Activated CD8-positive, alpha-beta T cell treated with anti-CD3 and anti-CD28 coated beads, Interleukin-2, amount 10 ng/mL, durations not matched to agents 7 days and 5 days (primary cell): Measurements from ENCODE around the gene PCDH9. TPM values are rescaled to one million over a fixed set of nuclear protein-coding genes. Genes with fewer than 3 reads are reported as not detected.

ENCODE experiments used
- ATAC-seq: fragments of 150-1000 bp; cut with Tn5 transposase; one replicate; pipeline ENCODE4 v1.10.0; 2021; ENCODE audit warnings: moderate library complexity
- CTCF ChIA-PET: fragments of 350-600 bp; sonication (Branson Sonifier 250); formaldehyde crosslinking; loops from one replicate; lab custom pipeline; 2021; ENCODE audit warnings: antibody characterized with exemption; lab: Charles Lee
- POLR2A ChIA-PET: fragments of 350-600 bp; sonication (Branson Sonifier 250); formaldehyde crosslinking; loops from one replicate; lab custom pipeline; 2021; ENCODE audit warnings: antibody characterized with exemption; lab: Charles Lee
- DNase-seq: peaks from one replicate; pipeline ENCODE4 v3.0.0-alpha.2; 2020
- H3K27ac Mint-ChIP-seq: one replicate; pipeline ENCODE4 v1.8.0; 2021; ENCODE audit warnings: mild to moderate bottlenecking, mixed read lengths
- H3K27me3 Mint-ChIP-seq: one replicate; pipeline ENCODE4 v1.8.0; 2021; ENCODE audit warnings: low read depth, mixed read lengths
- H3K36me3 Mint-ChIP-seq: one replicate; pipeline ENCODE4 v1.8.0; 2021; ENCODE audit warnings: low read depth, mixed read lengths
- H3K4me1 Mint-ChIP-seq: one replicate; pipeline ENCODE4 v1.8.0; 2021; ENCODE audit warnings: low read depth, mixed read lengths
- H3K4me3 Mint-ChIP-seq: one replicate; pipeline ENCODE4 v1.8.0; 2021; ENCODE audit warnings: mild to moderate bottlenecking, mixed read lengths
- H3K9me3 Mint-ChIP-seq: one replicate; pipeline ENCODE4 v1.8.0; 2022; ENCODE audit warnings: mixed read lengths; ENCODE audit not compliant: insufficient read depth
- total RNA-seq, 2 experiments: library from RNA; stranded (reverse); gene quantifications; one replicate each; pipeline ENCODE4 v1.2.3, GENCODE V29; 2021

Gene PCDH9
- total RNA-seq, 2 experiments from 2014 or later = 0.08 to 0.13 TPM

- no peak for DNase-seq
- H3K4me3 Mint-ChIP-seq = no peak overlapping the region
- no peaks in the 10 kb centered on the region for H3K4me1 Mint-ChIP-seq
- CTCF ChIA-PET = interaction anchor here (1.2 kb wide), 1 partner anchor 14 kb away, joined by 3 read pairs; no protein-coding TSS in a partner anchor
- ATAC-seq = no peak
- H3K27me3 Mint-ChIP-seq = no peaks in the 10 kb centered on the region
- H3K36me3 Mint-ChIP-seq = no peaks in the 10 kb centered on the region
- no peaks in the 10 kb centered on the region for H3K9me3 Mint-ChIP-seq
- POLR2A ChIA-PET = no interaction called here
- no peak overlapping the region for H3K27ac Mint-ChIP-seq
Observed at GRCh38 chr13:66576381-66576780, 653.8 kb downstream of the PCDH9 start.

DNA sequence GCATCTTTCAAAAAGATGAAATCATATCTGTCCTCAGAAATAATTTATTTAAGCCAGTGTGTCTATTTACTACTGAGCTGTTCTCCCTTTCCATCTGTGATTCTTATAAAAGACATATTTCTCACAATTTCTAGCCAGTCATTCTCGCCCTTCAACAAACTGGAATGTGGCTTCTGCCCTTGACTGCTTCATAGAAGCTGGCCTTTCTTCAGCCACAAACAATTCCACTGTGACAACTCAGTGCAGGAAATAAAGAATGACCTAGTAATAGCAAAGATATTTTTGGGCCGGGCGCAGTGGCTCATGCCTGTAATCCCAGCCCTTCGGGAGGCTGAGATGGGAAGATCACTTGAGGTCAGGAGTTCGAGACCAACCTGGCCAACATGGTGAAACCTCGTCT is 655.5 kb downstream of the PCDH9 start:
- ChIA-PET POLR2A (no interaction called here), CTCF (no interaction called here)
- no peak overlapping the region for H3K4me3 Mint-ChIP-seq
- no peaks in the 10 kb centered on the region for H3K36me3 Mint-ChIP-seq
- H3K9me3 Mint-ChIP-seq = no peaks in the 10 kb centered on the region
- no peaks in the 10 kb centered on the region for H3K27me3 Mint-ChIP-seq
- H3K4me1 Mint-ChIP-seq = no peaks in the 10 kb centered on the region
- no peak for ATAC-seq
- H3K27ac Mint-ChIP-seq = no peak overlapping the region
- no peak for DNase-seq

GRCh38 chr13:66567899-66568612 is 662.1 kb downstream of the PCDH9 start:
- ChIA-PET POLR2A (no interaction called here), CTCF (no interaction called here)
- Mint-ChIP-seq H3K27me3 (no peaks in the 10 kb centered on the region), H3K27ac (no peak overlapping the region), H3K4me3 (no peak overlapping the region), H3K36me3 (no peaks in the 10 kb centered on the region), H3K4me1 (no peaks in the 10 kb centered on the region), H3K9me3 (no peaks in the 10 kb centered on the region)
- DNase-seq (no peak), ATAC-seq (no peak)

- DNase-seq (no peak), ATAC-seq (no peak)
- no peaks in the 10 kb centered on the region for H3K36me3 Mint-ChIP-seq
- H3K27ac Mint-ChIP-seq = no peak overlapping the region
- POLR2A ChIA-PET = no interaction called here
- H3K4me3 Mint-ChIP-seq = no peak overlapping the region
- CTCF ChIA-PET = no interaction called here
- no peaks in the 10 kb centered on the region for H3K4me1 Mint-ChIP-seq
- H3K9me3 Mint-ChIP-seq = peaks cover 6% of the 10 kb centered on the region
- no peaks in the 10 kb centered on the region for H3K27me3 Mint-ChIP-seq
Observed at GRCh38 chr13:66565279-66565678, 664.9 kb downstream of the PCDH9 start.

DNA sequence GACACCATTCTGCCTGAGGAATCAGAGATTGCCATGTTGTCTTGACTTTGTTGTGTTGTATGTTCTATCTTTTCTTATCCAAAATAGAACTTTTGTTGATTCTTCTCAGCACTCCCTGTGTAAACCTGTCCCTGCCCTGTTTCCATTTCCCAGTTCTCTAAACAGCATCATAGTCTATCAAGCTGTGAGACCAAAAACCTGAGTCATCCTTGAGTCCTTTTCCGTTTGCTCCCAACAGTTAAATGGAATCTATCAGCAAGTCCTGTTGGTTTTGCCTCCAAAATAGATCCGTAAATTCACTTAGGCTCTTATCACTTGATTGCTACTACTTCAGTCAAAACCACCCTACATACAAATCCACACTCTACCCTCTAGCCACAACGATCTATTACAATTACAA is 667.1 kb downstream of the PCDH9 start:
- H3K36me3 Mint-ChIP-seq = no peaks in the 10 kb centered on the region
- POLR2A ChIA-PET = no interaction called here
- ATAC-seq = no peak
- peaks cover 6% of the 10 kb centered on the region for H3K9me3 Mint-ChIP-seq
- H3K4me1 Mint-ChIP-seq = no peaks in the 10 kb centered on the region
- CTCF ChIA-PET = no interaction called here
- no peaks in the 10 kb centered on the region for H3K27me3 Mint-ChIP-seq
- H3K4me3 Mint-ChIP-seq = no peak overlapping the region
- H3K27ac Mint-ChIP-seq = no peak overlapping the region
- DNase-seq = no peak

- CTCF ChIA-PET = no interaction called here
Observed at GRCh38 chr13:66562054-66562453, 668.1 kb downstream of the PCDH9 start.

GRCh38 chr13:66560991-66561390 is 669.1 kb downstream of the PCDH9 start:
- H3K4me3 Mint-ChIP-seq = no peak overlapping the region
- no peaks in the 10 kb centered on the region for H3K27me3 Mint-ChIP-seq
- H3K9me3 Mint-ChIP-seq = peaks cover 6% of the 10 kb centered on the region
- ChIA-PET POLR2A (no interaction called here), CTCF (no interaction called here)
- no peaks in the 10 kb centered on the region for H3K36me3 Mint-ChIP-seq
- H3K4me1 Mint-ChIP-seq = no peaks in the 10 kb centered on the region
- no peak overlapping the region for H3K27ac Mint-ChIP-seq
- no peak for DNase-seq
- ATAC-seq = no peak

More at GRCh38 chr13:66562054-66562453, 668.1 kb downstream of the PCDH9 start:
- Mint-ChIP-seq H3K4me3 (no peak overlapping the region), H3K9me3 (peaks cover 6% of the 10 kb centered on the region), H3K36me3 (no peaks in the 10 kb centered on the region), H3K27me3 (no peaks in the 10 kb centered on the region), H3K4me1 (no peaks in the 10 kb centered on the region), H3K27ac (no peak overlapping the region)
- DNase-seq (no peak), ATAC-seq (no peak)
- POLR2A ChIA-PET = no interaction called here

DNA sequence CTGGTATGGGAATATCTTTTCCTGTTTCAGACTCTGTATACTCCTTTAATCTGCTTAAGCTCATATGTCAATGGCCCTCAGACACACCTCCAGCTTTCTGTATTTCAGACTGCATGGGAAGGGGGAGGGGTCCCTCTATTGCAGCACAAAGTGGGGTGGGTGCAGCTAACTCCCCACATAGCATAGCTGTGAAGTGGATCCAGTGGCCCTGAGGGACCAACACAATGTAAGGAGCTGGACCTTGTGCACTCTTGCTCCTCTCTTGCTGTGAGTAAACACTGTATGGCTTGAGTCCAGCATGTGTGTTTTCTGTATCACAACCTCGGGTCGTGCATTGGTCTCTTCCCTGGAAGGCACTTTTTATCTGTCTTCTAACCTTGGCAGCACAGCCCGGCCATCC is 669.9 kb downstream of the PCDH9 start:
- ChIA-PET POLR2A (no interaction called here), CTCF (no interaction called here)
- H3K27me3 Mint-ChIP-seq = no peaks in the 10 kb centered on the region
- DNase-seq = no peak
- H3K27ac Mint-ChIP-seq = no peak overlapping the region
- H3K9me3 Mint-ChIP-seq = peaks cover 6% of the 10 kb centered on the region
- H3K4me1 Mint-ChIP-seq = no peaks in the 10 kb centered on the region
- H3K4me3 Mint-ChIP-seq = no peak overlapping the region
- H3K36me3 Mint-ChIP-seq = no peaks in the 10 kb centered on the region
- ATAC-seq = no peak

DNA sequence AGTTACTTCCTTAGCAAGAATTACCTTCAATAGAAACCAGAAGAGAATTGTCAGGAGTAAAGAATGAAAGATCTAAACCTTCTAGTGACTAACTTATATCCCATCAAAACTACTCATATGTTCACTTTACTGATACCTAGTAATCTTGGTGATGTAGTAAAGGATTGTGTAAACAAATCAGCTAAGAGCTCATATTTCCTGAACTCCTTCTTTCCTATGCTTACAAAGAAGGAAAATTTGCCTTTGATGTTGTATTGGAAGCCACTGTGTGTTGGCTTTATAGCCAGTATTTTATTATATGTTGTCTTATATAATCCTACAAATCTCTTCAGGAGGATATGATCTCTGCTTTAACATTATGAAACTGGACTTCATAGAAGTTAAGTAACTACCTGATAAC is 671.0 kb downstream of the PCDH9 start:
- Mint-ChIP-seq H3K9me3 (peaks cover 6% of the 10 kb centered on the region), H3K4me1 (no peaks in the 10 kb centered on the region), H3K27ac (no peak overlapping the region), H3K4me3 (no peak overlapping the region), H3K27me3 (no peaks in the 10 kb centered on the region), H3K36me3 (no peaks in the 10 kb centered on the region)
- ChIA-PET CTCF (no interaction called here), POLR2A (no interaction called here)
- ATAC-seq (no peak), DNase-seq (no peak)

- CTCF ChIA-PET = no interaction called here
- ATAC-seq (no peak), DNase-seq (no peak)
- Mint-ChIP-seq H3K9me3 (peaks cover 6% of the 10 kb centered on the region), H3K4me1 (no peaks in the 10 kb centered on the region), H3K27ac (no peak overlapping the region), H3K27me3 (no peaks in the 10 kb centered on the region), H3K4me3 (no peak overlapping the region), H3K36me3 (no peaks in the 10 kb centered on the region)
- POLR2A ChIA-PET = no interaction called here
Observed at GRCh38 chr13:66558506-66558905, 671.6 kb downstream of the PCDH9 start.

GRCh38 chr13:66557357-66557756 is 672.8 kb downstream of the PCDH9 start:
- CTCF ChIA-PET = no interaction called here
- POLR2A ChIA-PET = no interaction called here
- no peak overlapping the region for H3K27ac Mint-ChIP-seq
- DNase-seq = no peak
- H3K36me3 Mint-ChIP-seq = no peaks in the 10 kb centered on the region
- no peak overlapping the region for H3K4me3 Mint-ChIP-seq
- H3K27me3 Mint-ChIP-seq = no peaks in the 10 kb centered on the region
- peaks cover 7% of the 10 kb centered on the region for H3K9me3 Mint-ChIP-seq
- H3K4me1 Mint-ChIP-seq = no peaks in the 10 kb centered on the region
- no peak for ATAC-seq

GRCh38 chr13:66556306-66556705 is 673.8 kb downstream of the PCDH9 start:
- Mint-ChIP-seq H3K36me3 (no peaks in the 10 kb centered on the region), H3K9me3 (peaks cover 8% of the 10 kb centered on the region), H3K4me1 (no peaks in the 10 kb centered on the region), H3K4me3 (no peak overlapping the region), H3K27ac (no peak overlapping the region), H3K27me3 (no peaks in the 10 kb centered on the region)
- ChIA-PET CTCF (no interaction called here), POLR2A (no interaction called here)
- ATAC-seq (no peak), DNase-seq (no peak)

DNA sequence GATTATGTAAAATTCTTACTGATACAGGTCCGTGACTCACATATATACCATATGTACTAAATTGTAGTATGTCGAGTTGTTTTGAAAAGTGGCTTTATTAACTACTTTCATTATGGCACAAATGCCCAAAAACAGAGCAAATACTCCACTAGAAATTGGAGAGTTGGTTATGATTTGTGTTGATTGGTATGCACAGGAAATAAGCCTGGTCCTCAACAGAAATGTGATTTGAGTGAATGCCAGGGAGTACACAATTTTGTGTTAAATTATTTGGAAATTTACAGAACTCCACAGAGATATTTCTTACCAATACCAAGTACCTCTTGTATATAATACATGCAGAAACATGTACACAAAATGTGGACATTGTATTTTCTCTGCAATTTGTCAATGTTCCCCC is 676.7 kb downstream of the PCDH9 start:
- Mint-ChIP-seq H3K27ac (no peak overlapping the region), H3K4me1 (no peaks in the 10 kb centered on the region), H3K36me3 (no peaks in the 10 kb centered on the region), H3K9me3 (peaks cover 8% of the 10 kb centered on the region), H3K27me3 (no peaks in the 10 kb centered on the region), H3K4me3 (no peak overlapping the region)
- DNase-seq = no peak
- ATAC-seq = no peak
- CTCF ChIA-PET = no interaction called here
- POLR2A ChIA-PET = no interaction called here
